Left renal pelvis (tissue), 4 donors: Measurements from ENCODE around the gene MAPK4. TPM values are rescaled to one million over a fixed set of nuclear protein-coding genes. Genes with fewer than 3 reads are reported as not detected.
"Not testable (repeated sequence)": the region's sequence is repeated elsewhere in the genome, so short reads cannot be mapped to it uniquely, and the experiment has no call there.

Experiments used
- DNase-seq, 4 donors: peaks; one replicate each; pipeline ENCODE4 v3.0.0-alpha.2; 2013; ENCODE audit warnings: low read depth in 4 of 4, low spot score in 3 of 4
- polyA plus RNA-seq, 4 donors: library from polyadenylated mRNA; unstranded; fragments of 120-200 nt; gene quantifications; one replicate each; pipeline ENCODE4 v1.2.1, GENCODE V29; 2013; ENCODE audit not compliant: insufficient read length in 4 of 4

MAPK4 gene
- polyA plus RNA-seq, 4 donors, result 1.7 to 10.1 (median 8.9) TPM

DNA sequence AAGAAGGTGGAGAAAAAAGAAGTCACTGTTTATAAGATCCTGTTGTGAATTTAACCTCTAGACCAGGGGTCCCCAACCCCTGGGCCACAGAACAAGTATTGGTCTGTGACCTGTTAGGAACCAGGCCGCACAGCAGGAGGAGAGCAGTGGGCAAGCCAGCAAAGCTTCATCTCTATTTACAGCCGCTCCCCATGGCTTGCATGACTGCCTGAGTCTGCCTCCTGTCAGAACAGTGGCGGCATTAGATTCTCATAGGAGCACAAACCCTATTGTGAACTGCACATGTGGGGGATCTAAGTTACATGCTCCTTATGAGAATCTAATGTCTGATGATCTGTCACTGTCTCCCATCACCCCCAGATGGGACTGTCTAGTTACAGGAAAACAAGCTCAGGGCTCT is 13.3 kb downstream of the MAPK4 start:
- DNase-seq, result not testable (repeated sequence)

DNA sequence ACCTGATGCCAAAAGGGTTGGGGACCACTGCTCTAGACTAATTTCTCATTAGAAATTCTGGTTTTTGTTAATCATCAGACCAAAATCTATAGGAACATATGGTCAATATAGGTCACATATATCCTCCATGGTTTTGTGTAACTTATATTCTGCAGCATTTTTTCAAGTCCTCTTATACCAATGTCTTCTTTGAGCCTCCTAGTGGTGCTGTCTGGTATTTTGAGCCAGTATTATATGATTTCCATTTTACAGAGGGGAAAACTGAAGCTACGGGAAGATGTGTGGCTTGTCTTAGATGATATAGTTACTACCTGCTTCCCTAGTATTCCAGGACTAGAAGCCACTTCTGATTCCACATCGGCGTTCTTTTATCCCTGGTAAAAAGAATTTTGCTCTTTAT is 13.8 kb downstream of the MAPK4 start:
- no peak for DNase-seq

DNA sequence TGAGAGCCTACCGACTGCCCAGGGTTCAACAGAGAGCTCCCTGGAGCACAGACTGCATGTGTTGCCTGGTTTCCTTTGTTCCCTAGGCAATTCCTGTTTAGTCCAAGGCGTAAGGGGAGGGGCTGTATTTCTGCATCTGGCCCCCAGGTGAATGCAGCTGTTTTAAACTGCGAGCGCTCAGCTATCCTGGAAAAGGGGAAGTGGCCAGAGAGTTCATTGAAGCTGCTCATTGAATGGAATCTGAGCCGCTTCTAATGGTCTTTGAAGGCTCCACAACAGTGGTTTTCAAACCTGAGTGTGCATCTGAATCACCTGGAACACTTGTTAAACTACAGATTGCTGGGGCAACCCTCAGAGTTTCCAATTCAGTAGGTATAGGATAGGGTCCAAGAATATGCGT is 18.1 kb downstream of the MAPK4 start:
- DNase-seq, result no peak

DNA sequence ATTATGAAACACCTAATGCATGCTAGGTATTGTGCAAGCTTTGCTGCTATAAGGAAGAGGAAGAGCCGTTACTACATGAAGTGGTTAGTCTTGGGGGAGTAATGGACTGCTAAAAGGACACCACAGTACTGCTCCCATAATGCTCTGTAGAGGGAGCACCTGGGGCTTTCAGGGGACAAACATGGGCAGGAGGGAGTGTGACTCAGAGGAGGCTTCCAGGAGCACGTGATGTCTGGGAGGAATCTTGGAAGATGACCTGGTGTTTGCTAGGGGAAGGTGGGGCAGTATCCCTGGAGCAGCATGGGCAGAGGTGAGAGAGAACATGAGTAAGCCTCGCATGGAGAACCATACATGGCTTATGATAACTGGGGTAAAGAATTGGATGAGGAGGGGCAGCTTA is 18.8 kb downstream of the MAPK4 start:
- DNase-seq, result no peak

DNA sequence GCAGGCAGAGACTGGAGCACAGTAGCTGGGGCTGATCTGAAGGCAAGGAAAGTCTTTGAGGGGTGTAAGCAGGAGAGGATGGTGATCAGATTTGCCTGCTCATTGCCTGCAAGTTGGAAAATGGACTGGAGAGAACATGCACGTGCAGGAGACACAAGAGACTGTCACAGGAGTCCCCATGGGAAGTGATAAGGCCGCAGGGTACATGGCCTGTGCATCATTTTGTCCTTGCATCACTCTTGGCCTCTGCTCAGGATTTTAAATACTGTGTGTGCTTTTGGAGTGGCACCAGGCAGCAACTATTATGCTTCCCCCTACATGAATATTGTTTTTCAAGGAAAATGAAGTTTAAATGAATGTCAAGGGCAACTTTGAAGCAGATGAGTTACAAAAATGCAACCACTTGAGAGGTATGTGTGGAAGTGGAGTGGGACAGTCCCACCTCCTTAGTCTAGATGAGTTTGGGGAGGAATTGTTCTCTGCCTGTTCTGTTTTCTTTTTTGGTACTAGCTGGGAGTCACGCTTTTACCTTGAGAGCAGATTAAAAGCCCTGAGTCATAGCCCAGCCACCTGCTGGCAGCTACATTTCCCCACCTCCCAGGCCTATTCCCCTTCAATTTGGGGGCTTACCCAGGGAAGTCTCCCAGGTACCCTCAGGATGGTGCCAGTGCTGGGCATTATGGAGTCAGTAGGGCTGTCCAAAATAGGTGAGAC is 19.3 kb downstream of the MAPK4 start:
- DNase-seq, result no peak

DNA sequence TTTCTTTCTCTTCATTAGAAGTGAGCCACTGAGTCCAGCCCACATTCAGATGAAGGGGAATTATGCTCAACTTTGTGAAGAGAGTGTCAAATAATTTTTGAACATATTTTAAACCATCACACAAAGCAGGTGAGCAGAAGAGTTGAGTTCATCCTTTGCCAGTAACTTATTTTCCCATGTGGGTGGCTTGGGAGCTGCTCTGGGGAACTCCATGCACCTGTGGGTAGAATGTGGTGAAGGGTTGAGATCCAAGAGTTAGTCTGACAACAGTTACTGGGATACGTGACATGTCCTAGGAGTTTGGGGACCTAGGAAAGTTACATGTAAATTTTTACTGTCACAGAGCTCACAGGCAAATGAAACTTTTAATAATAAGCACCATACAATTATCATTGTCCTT is 21.6 kb downstream of the MAPK4 start:
- DNase-seq, result no peak

DNA sequence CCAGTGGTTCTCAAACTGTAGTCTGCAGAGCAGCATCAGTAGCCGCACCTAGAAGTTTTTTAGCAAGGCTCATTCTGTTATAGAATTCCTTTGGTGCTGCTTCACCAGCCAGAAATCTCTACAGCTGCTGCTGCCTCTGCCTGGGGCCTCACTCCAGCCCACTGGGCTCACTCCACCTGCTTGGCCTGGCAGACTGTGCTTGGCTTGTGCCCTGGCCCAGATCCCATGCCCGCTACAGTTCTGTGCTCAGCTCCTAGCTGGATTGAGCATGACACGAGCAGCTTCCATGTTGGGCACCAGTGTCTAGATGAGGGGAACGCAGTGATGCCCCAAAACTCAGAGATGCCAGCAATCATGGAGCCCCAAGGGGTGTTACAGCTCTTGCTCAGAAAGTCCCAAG is 22.6 kb downstream of the MAPK4 start:
- no peak for DNase-seq

DNA sequence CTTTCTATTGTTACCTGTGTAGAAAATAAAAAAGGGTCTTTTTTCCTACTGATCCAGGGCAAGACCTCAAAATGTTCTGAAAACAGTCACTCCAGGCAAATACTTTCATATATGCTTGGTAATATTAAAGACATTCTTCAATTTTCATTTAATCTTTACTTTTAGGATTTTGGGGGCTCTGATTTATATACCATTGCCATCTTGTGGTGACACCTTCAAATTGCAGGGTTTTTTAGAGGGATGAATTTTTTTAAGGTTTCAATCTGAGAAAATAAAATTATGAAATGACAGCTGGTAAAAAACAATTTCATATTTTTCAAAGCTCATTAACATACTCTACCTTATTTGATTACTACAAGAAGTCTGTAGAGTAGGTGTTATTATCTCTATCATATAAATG is 26.8 kb downstream of the MAPK4 start:
- DNase-seq, result no peak

DNA sequence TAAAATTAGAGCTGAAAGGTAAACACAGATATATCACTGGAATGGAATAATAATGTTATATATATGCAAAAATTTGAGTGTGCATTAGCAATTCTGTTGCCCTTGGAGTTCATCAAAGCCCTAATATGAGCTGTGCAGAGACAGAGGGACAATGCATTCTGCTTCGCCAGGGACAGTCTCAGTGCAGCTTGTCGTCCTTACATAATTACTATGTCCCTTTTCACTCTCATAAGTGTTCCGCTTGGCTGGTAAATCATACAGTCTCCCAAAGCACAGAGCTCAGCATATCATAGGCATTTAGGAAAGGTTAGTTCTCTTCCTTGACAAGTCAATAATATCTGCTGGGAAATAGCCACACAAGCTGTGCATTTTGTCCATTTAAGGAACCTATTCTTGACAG is 30.7 kb downstream of the MAPK4 start:
- DNase-seq, result no peak

DNA sequence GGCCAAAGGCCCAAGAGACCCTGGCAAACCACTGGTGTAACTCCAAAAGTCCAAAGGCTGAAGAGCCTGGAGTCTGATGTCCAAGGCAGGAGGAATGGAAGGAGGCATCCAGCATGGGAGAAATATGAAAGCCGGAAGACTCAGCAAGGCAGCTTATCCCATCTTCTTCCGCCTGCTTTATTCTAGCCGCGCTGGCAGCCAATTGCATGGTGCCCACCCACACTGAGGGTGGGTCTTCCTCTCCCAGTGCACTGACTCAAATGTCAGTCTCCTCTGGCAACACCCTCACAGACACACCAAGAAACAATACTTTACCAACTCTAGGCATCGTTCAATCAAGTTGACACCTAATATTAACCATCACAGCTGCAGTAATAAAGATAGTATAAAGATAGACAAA is 34.1 kb downstream of the MAPK4 start:
- no peak for DNase-seq

DNA sequence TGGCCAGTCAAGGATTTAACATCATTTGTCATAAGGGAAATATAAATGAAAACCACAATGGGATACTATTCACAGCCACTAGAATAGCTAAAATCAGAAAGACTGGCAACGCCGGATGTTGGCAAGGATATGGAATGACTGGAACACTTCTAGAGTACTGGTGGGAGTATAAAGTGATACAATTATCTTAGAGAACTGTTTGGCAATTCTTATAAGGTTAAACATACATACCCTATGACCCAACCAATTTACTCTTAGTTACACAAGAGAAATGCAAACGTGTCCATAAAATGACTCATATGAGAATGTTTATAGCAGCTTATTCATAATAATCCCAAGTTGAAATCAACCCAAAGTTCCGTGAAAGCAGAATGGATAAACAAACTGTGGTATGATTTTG is 35.1 kb downstream of the MAPK4 start:
- DNase-seq, result no peak

DNA sequence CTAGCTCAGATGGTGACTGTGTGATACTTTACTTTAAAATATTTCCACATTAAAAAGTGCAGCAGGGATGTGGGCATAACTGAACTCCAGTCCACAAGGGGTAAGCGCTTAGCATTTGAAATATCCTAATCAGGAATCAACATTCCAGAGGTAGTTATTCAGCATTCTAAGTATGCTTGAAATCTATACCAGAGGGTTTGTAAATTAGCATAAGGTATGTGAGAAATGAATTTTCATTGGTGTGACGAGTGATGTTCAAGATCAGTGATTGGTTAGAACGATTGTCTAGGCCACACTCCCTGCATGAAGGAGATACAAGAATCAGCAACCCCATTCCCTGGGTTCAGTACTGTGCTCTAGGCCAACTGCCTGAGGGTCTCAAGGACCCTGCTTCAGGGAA is 42.6 kb downstream of the MAPK4 start:
- no peak for DNase-seq

DNA sequence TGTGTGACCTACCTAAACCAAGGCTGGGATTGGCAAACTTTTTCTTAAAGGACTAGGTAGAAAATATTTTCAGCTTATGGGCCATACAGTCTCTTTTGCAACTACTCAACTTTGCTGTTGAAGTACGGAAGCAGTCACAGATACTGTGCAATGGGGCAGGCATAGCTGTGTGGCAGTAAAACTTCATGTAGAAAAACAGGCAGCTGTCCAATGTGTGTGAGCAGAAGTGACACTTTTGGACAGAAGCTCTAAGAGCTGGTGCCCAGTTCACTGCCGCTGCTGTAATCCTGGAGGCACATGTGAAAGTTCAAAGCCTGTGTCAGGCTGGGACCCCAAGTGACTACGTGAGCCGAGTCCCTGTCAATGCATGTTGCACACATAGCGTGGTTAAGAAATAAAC is 46.7 kb downstream of the MAPK4 start:
- no peak for DNase-seq

DNA sequence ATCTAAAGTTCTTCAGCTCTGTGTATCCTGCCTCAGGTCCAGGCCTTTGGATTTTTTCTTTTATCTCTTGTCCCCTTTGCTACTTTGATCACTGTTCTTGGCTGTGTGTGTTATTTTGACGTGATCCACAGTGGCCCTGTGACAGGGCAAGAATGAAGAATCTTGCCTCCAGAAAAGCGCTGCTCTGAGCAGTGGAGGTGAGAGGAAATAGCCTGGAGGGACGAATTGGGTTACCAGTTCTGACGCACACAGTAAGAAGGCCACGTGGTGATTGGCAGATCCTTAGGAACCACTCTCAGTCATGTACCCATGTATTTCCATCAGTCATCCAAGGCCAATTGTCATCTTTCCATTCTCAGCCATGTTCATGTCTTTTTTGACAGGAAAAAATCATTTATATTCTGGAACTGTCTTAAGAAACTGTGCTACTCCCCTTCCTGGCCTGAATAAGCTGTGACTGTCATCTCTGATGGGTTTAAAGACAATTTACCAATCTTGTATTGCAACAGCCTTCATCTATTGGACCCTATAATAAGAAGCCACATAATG is 47.6 kb downstream of the MAPK4 start:
- no peak for DNase-seq

DNA sequence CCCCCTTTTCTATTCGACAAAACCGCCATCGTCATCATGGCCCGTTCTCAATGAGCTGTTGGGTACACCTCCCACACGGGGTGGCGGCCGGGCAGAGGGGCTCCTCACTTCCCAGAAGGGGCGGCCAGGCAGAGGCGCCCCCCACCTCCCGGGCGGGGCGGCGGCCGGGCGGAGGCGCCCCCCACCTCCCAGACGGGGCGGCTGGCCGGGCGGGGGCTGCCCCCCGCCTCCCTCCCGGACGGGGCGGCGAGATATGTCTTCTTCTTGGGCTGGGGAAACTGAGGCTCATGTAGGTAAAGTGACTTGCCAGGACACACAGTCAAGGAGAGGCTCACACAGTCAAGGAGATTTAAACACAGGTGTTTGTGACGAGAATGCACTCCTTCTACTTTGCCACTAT is 49.3 kb downstream of the MAPK4 start:
- not testable (repeated sequence) for DNase-seq

DNA sequence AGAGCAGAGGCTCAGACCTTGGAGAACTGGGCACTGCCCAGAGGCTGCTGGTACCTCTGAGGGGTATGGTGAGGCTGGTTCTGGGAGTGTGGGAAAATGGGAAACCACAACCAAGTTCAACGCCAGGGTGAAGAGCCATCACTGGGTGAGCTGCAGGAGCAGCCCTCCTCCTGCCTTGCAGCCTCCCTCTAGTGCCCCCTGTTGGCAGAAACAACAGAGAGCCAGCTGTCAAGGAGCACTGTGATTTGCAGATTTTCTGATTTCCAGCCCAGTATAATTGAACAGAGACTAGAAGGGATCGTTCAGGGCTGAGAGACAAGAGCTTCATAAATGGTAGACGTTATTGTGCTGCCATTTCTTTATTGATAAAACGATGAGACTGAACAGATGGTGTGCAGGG is 50.5 kb downstream of the MAPK4 start:
- DNase-seq, result no peak

DNA sequence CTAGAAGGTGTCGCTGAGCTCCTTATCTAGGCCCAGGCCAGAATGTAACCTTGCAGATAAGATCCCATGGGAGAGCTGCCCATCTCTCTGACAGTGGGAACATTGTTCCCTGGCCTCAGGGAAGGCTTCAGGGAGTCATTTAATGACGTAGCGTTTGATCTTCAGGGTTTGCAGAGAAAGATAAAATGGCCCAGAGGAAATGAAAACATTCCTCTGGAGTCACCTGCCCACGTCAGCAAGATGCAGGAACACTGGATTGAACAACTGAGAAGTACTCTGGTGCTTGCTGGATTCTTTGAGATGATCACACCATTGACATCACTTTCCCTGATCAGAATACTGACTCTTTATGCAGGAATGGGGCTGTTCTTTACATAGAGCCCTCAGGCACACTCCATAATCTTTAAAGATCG is 51.6 kb downstream of the MAPK4 start:
- DNase-seq, result no peak

DNA sequence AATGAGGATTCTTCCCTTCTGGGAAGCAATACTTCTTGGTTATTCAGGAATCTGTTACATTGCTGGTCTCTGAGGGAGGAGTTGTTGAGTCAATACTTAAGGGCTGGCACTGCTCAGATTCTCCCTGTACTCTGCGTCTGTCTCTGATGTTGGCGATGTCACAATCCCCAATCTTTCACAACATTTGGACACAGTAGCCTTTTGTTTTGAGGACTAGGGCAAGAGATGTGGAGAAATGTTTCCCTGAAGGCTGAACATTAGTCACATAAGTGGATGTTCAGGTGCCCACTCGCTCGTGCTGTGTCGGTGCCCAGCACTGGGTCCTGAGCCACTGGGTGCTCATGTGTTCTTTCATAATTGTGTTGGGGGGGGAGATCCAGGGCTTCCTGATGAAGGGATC is 55.0 kb downstream of the MAPK4 start:
- DNase-seq, result no peak

DNA sequence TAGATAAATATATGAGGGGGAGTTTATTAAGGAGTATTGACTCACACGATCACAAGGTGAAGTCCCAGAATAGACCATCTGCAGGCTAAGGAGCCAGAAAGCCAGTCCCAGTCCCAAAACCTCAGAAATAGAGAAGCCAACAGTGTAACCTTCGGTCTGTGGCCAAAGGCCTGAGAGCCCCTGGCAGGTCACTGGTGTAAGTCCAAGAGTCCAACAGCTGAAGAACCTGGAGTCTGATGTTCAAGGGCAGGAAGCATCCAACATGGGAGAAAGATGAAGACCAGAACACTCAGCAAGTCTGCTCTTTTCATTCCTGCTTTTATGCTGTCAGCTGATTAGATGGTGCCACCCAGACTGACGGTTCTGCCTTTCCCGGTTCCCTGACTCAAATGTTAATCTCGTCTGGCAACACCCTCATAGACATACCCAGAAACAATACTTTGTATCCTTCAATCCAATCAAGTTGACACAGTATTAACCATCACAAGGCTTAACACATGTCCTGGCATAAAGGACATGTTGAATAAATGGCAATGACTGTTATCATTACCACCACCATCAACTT is 56.7 kb downstream of the MAPK4 start:
- DNase-seq, result no peak

DNA sequence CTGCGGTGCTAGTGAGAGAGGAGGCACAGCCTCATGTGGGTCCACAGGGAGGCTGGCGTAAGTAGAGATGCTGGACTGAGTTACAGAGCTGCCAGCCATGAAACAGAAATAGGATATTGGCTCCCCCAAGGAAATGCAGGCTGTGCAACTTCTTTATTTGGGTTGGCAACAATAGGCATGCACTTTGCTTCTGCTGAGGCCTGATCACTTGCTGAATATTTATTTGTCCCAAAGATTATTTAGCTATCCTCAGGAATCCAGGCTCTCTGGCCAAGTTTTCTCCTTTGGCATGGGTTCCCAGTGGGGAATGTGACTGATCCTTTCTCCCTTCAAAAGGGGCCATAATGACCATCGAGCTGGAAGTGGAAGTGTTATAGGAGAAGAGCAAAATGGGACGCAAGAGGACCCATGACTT is 60.0 kb downstream of the MAPK4 start:
- no peak for DNase-seq

DNA sequence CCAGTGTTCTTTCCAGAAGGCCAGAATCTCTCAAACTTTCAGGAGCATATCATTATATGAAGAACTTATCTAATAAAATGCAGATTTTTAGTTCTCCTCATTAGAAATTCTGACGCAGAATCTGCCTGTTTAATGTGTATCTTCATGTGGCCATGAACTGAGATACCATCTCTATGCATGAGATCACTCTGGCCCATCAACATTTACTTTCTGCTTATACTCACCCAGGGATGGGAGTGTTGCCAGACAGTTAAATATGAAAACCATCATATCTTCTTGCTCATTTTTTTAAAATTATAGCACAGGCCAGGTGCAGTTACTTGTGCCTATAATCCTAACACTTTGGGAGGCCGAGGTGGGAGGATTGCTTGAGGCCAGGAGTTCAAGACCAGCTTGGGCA is 60.4 kb downstream of the MAPK4 start:
- no peak for DNase-seq

DNA sequence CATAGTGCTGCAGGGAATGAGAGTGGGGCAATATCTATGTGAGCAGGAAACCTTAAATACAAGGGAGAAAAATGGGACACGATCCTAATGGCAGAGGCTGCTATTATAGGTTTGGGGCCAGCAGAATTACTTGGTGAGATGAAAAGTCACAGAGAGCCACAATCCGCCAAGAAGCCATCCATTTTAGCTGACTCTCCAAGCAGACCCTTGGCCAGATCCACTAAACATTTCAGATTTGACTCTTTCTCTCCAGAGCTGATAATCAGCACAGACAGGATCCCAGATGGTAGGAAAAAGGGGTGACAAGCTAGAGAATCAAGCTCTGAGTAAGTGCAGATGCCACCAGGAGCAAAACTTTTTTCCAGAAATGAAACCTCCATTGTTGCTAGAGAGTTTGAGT is 61.5 kb downstream of the MAPK4 start:
- DNase-seq, result no peak

DNA sequence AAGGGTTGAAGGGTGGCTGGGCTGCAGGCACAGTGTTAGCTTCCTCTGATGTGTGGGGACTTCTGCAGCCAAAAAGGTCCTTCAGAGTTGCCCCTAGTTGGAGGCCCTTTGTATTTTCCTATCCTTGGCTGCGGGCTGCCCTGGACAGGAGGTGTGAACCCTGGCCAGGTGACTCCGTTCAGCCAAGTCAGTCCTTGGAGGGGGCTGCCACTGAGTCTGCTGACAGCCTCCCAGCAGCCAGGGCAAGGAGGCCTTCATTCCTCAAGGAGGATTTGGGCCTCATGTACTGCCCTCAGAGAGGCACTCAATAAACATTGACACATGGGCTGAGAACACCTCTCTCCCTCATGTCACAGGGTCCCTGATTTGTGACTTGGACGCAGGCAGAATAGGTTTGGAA is 62.4 kb downstream of the MAPK4 start:
- DNase-seq, result no peak
